GM15510 (cell line): Measurements from ENCODE around the gene NDST1.

ENCODE experiments used
- POLR2A ChIP-seq: IDR thresholded peaks from 3 replicates; pipeline ENCODE4 v1.6.1; 2011; ENCODE audit warnings: borderline replicate concordance; ENCODE audit not compliant: insufficient read length; ENCODE audit errors: extremely low read depth

NDST1 gene

DNA sequence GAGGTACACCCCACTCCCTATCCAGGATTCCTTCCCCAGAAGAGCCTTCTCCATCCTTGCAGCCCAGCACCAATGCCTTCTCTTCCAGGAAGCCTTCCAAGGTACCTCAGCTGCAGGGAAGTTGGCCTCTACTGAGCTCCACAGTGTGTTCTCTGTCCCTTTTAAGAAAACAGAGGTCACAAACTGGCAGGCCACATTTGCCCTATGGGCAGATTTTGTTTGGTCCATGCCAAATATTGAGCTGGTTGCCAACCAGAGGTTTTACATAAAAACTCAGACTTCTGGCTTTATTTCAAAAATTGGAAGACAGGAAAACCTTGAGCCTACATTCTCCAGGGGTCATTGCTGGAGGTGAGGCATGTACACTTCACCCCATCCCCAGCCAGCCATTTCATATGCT lies 9.0 kb upstream of the NDST1 start:
- no peak for TF ChIP-seq POLR2A

DNA sequence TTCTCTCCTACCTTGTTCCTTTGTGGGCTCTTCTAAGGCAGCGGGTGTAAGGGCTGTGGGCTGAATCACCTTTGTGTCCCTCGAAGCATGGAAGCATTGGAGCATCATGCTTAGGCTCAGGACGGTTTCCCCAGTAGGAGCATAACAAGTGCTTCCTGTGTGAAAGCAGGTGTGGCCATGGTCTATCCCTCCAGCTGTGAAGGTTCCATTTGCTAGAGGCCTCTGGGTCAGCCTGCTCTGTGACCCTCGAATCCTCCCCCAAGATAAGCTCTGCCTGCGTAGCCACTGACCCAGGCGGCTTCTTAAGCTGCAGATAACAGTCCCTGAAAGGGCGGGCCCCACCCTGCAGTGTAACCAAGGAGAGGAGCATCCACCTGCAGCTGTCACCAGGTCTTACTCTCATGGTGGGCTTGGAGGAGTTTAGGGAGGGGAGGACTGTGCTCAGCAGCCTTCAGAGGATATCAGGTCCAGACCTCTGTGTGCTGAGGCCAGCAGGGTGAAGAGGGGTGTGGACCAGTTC lies 8.4 kb upstream of the NDST1 start:
- no peak for TF ChIP-seq POLR2A

DNA sequence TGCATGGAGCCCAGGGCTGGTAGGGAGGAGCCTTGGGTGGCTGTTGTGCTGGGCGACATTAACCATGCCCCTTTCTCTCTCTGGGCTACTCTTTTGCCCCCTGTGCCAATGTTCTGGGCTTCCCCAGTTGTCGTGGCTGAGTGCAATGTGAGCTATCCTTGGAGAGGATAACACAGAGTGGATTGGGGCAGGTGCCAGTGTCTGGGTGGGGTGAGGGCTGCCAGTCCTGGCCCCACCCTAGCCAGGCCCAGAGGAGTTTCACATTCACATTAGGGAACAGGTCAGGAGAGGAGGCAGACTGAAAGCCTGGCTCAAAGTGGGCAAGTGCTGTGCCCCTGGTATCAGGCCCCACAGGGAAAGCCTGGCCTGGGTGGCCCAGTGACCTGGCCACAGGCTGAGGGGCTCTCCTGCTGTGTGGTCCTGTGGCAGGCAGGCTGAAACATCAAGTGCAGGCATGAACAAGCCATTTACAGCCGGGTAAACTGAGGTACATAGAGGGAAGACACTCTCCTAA lies 7.5 kb upstream of the NDST1 start:
- no peak for TF ChIP-seq POLR2A

DNA sequence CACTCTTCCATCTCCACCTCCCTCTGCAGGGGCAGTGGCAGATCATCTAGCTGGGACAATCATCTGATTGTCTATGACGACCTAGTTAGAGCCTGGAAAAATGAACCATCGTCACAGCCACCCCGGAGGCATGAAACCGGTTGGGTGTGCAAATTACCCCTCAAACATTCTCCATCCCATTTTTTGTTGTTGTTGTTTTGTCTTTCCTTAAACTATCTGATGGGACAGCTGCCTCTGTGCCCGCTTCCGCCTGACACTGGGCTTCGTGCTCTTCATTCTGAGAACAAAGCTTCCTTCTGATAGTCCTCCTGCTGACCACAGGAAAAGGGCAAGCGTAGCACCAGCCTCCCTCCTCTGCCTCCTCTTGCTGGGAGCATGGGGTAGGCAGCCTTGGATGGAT lies 7.0 kb upstream of the NDST1 start:
- no peak for TF ChIP-seq POLR2A

DNA sequence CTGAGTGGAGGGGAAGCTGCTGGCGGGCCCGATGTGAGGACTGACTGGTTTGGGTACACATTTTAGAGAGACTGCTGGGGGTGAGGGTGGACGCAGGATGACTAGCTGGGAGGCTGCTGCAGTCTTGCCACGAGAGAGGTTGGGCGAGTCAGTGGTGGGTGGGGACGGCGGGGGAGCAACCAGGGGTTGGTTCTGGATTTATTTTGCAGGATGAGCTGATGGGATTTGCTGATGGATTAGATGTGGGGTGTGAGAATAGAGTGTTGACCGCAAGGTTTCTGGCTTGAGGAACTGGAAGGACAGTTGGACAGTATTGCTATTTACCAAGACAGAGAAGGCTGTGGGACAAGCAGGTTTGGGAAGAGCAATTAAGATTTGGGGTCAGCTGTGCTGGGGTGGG lies 5.8 kb upstream of the NDST1 start:
- no peak for TF ChIP-seq POLR2A

DNA sequence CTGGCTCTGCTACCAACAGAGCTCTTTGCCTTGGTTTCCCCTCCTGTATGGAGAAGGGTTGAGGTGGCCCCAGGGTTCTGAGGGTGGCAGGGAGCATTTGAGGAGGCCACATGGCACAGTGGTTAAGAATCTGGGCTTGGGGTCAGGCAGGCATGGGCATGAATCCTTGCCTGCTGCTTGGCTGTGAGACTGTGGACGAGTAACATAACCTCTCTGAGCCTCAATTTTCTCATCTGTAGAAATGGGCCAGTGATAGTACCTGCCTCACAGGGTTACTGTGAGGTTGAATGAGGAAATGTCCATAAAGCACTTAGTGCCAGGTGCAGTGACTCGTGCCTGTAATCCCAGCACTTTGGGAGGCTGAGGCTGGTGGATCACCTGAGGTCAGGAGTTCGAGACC lies 5.1 kb upstream of the NDST1 start:
- no peak for TF ChIP-seq POLR2A

DNA sequence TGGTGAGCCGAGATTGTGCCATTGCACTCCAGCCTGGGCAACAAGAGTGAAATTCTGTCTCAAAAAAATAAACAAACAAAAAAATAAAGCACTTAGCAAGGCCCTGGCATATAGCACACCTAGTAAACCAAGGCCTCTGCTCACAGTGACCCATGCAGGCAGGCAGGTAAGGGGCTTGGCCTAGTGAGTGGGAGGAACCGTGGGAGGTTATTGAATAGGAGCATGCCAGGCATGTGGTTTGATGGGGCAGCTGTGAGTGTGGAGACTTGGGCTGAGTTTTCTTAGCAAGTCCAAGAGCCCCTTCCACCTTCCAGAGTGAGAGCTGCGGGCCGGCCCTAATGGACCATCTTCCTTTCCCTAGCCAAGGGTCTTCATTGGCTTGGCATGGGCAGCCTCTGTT lies 4.5 kb upstream of the NDST1 start:
- no peak for TF ChIP-seq POLR2A

DNA sequence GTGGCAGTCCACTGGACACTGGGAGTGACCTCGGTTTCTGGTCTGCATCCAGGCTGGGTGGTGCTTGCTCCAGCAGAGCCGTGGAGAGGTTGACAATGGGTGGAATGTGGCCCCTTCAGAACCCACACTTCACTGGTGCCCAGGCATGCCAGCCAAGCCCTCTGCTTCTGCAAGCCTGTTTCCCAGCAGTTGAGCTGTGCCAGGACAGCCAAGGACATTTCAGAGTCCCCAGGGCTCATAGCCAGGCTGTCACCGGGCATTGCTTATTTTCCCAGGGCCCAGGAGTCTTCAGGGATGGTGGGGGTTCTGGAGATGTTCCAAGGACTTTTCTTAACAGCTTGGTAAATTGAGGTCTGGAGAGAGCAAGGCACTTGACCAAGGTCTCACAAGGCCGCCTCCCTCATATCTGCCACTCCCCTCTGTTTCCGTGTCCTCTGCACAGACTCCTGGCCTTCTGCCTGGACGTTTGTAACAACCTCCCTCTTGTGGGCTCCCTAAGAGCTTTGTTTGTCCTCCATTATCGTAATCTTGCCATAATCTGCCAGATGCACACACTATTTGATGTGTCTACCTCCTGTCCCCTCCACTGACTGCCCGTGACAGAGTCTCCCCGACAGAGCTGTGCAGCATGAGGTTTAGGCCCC lies 3.8 kb upstream of the NDST1 start:
- TF ChIP-seq POLR2A = no peak

DNA sequence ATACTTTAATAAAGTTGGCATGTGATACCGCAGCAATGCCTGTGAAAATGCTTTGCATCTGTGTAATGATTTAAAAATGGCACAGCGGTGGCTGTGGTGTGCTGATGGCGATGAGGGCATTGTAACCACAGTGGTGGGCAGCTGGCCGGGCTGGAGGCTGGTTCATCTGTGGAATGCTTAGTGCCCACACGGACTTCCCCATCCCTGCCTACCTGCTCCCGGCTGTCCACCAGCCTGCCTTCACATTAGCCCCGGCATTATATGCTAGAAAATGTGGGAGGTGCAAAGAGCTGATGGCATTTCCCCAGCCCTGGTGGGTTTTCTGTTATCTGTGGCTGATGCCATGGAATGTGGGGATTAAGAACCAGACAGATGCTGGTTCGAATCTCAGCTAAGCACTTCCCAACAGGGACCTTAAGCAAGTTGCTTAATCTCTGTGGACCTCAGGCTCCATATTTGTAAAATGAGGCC lies 2.9 kb upstream of the NDST1 start:
- TF ChIP-seq POLR2A = no peak

DNA sequence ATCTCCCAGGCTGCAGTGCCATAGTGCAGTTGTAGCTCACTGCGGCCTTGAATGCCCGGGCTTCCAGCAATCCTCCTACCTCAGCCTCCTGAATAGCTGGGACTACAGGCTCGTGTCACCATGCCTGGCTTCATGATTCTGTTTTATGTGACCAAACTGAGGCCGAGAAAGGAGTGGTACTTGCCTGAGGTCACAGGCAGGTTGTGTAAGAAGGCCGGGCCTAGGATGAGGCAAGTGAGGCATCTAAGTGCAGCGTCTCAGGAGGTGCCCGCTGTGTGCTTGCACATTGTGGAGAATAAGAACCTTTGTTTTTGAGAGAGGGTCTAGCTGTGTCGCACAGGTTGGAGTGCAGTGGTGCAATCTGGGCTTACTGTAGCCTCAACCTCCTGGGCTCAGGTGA lies 2.1 kb upstream of the NDST1 start:
- TF ChIP-seq POLR2A = no peak

DNA sequence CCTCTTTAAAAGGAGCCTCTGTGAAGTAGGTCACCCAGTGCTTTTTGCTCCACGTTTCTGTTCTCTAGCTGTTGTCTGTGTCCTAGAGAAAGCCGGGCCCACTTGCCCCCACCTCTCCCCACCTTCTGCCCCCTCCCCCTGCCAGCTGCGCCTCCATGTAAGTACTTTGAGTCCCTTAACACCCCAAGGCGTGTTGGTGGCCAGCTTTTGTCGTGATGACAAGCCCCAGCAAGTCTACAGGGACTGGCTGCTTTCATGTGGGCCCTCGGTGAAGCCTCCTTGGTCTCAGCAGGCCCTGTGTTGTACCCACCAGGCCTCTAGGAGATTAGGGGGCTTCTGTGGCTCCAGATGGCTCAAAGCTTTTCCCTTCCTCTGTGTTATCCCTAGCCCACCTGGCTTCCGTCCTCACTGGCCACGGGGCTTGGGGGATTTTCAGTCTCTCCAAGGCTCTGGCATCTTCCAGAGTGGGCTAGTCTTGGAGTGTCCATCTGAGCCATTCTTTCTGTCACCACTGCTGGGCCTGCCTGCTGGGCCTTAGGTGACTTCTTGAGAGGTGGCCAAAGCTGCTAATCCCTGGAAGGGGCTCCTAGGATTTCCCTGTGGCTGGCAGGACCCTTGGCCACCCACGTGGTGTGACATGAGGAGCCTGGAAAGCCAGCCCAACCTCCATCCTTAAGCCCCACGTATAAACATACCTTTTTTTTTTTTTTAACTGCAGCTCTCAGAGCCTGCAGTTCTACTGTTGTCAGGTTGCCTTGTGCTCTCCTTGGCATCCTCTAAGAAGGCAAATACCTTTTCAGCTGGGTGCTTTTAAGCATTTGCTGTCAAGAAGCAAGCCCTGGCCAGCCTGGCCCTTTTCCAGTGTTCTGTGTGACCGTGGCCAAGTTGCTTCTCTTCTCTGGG lies 1.1 kb upstream of the NDST1 start:
- TF ChIP-seq POLR2A = no peak

DNA sequence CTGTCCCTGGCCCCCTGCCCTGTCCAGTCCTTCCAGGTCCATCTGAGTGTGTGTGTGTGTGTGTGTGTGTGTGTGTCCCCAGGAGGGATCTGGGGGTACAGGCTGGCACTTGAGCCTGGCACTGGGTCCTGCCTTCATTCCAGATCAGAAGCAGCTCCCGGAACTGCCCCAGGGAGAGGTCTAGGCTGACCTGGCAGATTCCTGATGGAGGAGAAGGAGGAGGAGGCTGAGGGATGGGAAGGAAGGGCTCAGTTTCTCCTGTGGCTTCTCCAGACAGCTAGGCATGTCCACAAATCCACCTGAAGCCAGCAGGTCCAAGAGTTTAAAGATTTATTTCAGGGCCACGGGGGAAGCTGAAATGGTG lies 328 bp downstream of the NDST1 start:
- TF ChIP-seq POLR2A = no peak

DNA sequence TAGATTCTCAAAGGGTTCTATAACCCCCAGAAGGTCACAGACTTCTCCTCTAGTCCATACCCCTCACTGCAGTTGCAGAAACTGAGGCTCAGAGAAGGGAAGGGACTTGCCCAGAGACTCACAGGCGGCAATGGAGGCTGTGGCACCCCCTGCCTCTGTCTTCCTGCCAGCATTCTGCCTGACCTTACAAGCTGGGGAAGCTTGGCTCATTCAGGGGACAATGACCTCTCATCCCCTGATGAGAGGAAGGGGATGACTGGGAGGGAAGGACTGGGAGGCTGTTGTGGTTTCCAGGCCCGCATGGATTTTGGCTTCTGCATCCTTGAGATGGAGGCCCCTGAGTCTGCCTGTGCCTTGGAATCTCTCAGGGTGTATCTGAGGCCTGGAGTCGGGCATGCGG lies 897 bp downstream of the NDST1 start:
- no peak for TF ChIP-seq POLR2A

DNA sequence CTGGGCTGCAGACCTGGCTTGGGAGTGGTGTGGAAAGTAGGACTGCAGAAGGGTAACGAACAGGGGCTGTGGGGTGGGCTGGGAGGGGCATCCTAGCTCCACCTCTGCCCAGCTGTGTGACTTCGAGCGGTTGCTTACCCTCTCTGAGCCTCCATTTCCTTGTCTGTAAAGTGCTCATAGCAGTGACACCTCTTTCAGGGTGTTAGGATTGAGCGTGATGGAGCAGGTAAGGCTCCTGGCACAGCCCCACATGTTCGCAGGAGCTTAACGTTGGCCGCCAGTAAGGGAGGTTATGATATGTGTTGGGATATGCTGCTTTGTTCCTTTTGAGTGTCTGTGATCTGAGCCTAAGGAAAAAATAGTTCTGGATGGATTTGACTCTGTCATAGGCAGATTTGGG lies 2.1 kb downstream of the NDST1 start:
- TF ChIP-seq POLR2A = no peak

DNA sequence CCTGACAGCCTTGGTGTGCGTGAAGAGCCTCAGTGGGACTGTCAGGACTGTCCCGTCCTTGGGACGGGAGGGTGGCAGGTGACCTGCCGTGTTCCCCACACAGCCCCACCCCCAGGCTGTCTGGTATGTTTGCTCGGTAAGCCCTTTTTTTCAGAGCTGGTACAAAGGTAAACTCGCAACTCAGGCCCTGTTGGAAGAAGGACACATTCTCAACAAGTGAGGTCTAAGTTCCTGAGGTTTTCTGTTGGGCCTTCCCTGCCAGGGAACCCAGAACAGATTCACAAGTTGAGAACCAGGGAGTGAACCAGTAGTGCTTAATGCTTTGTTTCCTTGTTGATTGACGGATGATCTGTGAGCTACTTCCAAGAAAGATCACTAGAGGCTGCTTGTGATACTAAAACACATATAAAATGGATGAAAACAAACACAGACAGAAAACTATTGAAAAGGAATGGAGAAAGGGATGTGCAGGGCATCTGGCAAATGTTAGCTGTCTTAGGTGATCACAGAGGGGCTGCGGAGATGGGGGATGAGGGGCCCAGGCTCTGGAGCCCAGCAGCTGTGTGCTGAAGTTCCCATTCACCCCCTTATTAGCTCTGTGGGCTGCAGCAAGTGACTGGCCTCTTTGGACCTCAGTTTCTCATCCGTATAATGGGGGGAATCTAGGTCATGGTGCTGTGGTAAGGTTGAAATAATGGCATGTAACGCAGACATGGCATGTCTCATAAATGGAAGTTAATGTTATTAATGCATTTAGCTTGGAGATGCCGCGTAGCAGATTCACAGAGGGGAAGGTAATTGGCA lies 2.7 kb downstream of the NDST1 start:
- no peak for TF ChIP-seq POLR2A
